ENCODE data around the gene TRPM3.

GRCh38 chr9:70571258-70571657, 550.2 kb downstream of the TRPM3 start:
- no peak for TF ChIP-seq CTCF (IDR thresholded peaks at IDR 0.05)
- TF ChIP-seq POLR2A (IDR thresholded peaks at IDR 0.05), result no peak
